H1 (cell line): ENCODE measurements around the gene KIAA0513. TPM values are rescaled to one million over a fixed set of nuclear protein-coding genes. Genes with fewer than 3 reads are reported as not detected.

Experiments used
- ATF3 ChIP-seq: IDR thresholded peaks from 2 replicates; pipeline ENCODE4 v1.6.1; 2011; ENCODE audit warnings: low read depth, mild to moderate bottlenecking, low read length; ENCODE audit not compliant: insufficient read depth
- CEBPB ChIP-seq: IDR thresholded peaks from 2 replicates; pipeline ENCODE4 v1.6.1; 2012; ENCODE audit warnings: low read depth, low read length
- CHD2 ChIP-seq: IDR thresholded peaks from 2 replicates; pipeline ENCODE4 v1.6.1; 2012; ENCODE audit warnings: low read length, improper control_type of control experiment
- CREB1 ChIP-seq: IDR thresholded peaks from 2 replicates; pipeline ENCODE4 v1.6.1; 2012; ENCODE audit warnings: inconsistent platforms
- EGR1 ChIP-seq: IDR thresholded peaks from 2 replicates; pipeline ENCODE4 v1.6.1; 2011; ENCODE audit warnings: low read depth, low read length, borderline replicate concordance
- GTF2F1 ChIP-seq: IDR thresholded peaks from 2 replicates; pipeline ENCODE4 v1.6.1; 2012; ENCODE audit warnings: low read depth, low read length, improper control_type of control experiment, borderline replicate concordance
- HDAC6 ChIP-seq: IDR thresholded peaks from one replicate; pipeline ENCODE4 v1.7.1; 2012; ENCODE audit warnings: low read depth, mild to moderate bottlenecking, inconsistent platforms, low read length, moderate library complexity
- JUN ChIP-seq: IDR thresholded peaks from 2 replicates; pipeline ENCODE4 v1.6.1; 2011; ENCODE audit warnings: low read depth, mild to moderate bottlenecking, improper control_type of control experiment, low read length
- JUND ChIP-seq: IDR thresholded peaks from 2 replicates; pipeline ENCODE4 v1.6.1; 2011; ENCODE audit warnings: mild to moderate bottlenecking, improper control_type of control experiment, low read length
- KDM1A ChIP-seq: fragments of 200-600, 300-600 bp; sonication (generic); IDR thresholded peaks from 2 replicates; pipeline ENCODE4 v1.7.1; 2016; ENCODE audit warnings: mild to moderate bottlenecking, low read length, borderline replicate concordance
- KDM4A ChIP-seq: IDR thresholded peaks from one replicate; pipeline ENCODE4 v1.7.1; 2012; ENCODE audit warnings: low read depth, mild to moderate bottlenecking, moderate library complexity, low read length, inconsistent platforms; ENCODE audit not compliant: severe bottlenecking
- MAFK ChIP-seq: IDR thresholded peaks from 2 replicates; pipeline ENCODE4 v1.6.1; 2012; ENCODE audit warnings: low read depth, mild to moderate bottlenecking, improper control_type of control experiment, low read length
- MAX ChIP-seq: IDR thresholded peaks from 2 replicates; pipeline ENCODE4 v1.6.1; 2012; ENCODE audit warnings: inconsistent platforms
- POLR2A ChIP-seq, 2 experiments: IDR thresholded peaks; 1 replicate in 1 of 2; 2 replicates in 1 of 2; pipeline ENCODE4 v1.6.1; 2011; ENCODE audit warnings: low read depth in 2 of 2, low read length in 2 of 2, mild to moderate bottlenecking in 2 of 2; ENCODE audit errors: control extremely low read depth in 1 of 2
- POLR2AphosphoS5 ChIP-seq: IDR thresholded peaks from 2 replicates; pipeline ENCODE4 v1.6.1; 2011; ENCODE audit warnings: low read depth, low read length
- RAD21 ChIP-seq, 2 experiments: IDR thresholded peaks in 1 of 2; conservative IDR thresholded peaks in 1 of 2; 2 replicates each; pipeline ENCODE4 v1.6.1; 2011; ENCODE audit warnings: low read depth in 2 of 2, low read length in 2 of 2, improper control_type of control experiment in 1 of 2, inconsistent platforms in 1 of 2, mild to moderate bottlenecking in 1 of 2, moderate library complexity in 1 of 2
- RFX5 ChIP-seq: IDR thresholded peaks from 2 replicates; pipeline ENCODE4 v1.6.1; 2011; ENCODE audit warnings: low read depth, low read length, improper control_type of control experiment, borderline replicate concordance
- RXRA ChIP-seq: IDR thresholded peaks from 2 replicates; pipeline ENCODE4 v1.6.1; 2011; ENCODE audit warnings: low read depth, mild to moderate bottlenecking, low read length, moderate library complexity; ENCODE audit not compliant: insufficient read depth
- SAP30 ChIP-seq: fragments of 300-600 bp; sonication (generic); IDR thresholded peaks from 2 replicates; pipeline ENCODE4 v1.7.1; 2012; ENCODE audit warnings: low read length, moderate library complexity, mild to moderate bottlenecking, inconsistent platforms; ENCODE audit not compliant: insufficient read depth, insufficient replicate concordance
- SIX5 ChIP-seq: IDR thresholded peaks from 2 replicates; pipeline ENCODE4 v1.6.1; 2011; ENCODE audit warnings: mild to moderate bottlenecking, low read depth, low read length
- SP1 ChIP-seq: IDR thresholded peaks from 2 replicates; pipeline ENCODE4 v1.6.1; 2011; ENCODE audit warnings: low read depth, low read length
- SP2 ChIP-seq: IDR thresholded peaks from 2 replicates; pipeline ENCODE4 v1.6.1; 2012; ENCODE audit warnings: mild to moderate bottlenecking, low read length, inconsistent platforms
- SRF ChIP-seq: IDR thresholded peaks from 2 replicates; pipeline ENCODE4 v1.6.1; 2011; ENCODE audit warnings: mild to moderate bottlenecking, low read depth, low read length, moderate library complexity
- SUZ12 ChIP-seq: fragments of 200-600 bp; sonication (generic); IDR thresholded peaks from 2 replicates; pipeline ENCODE4 v1.6.1; 2012; ENCODE audit warnings: mild to moderate bottlenecking, inconsistent platforms, low read length, moderate library complexity, mixed read lengths
- TAF1 ChIP-seq: IDR thresholded peaks from 2 replicates; pipeline ENCODE4 v1.6.1; 2011; ENCODE audit warnings: mild to moderate bottlenecking, low read depth, low read length
- TBP ChIP-seq: IDR thresholded peaks from 2 replicates; pipeline ENCODE4 v1.6.1; 2011; ENCODE audit warnings: low read depth, low read length, improper control_type of control experiment
- TEAD4 ChIP-seq: IDR thresholded peaks from 2 replicates; pipeline ENCODE4 v1.6.1; 2012; ENCODE audit warnings: low read depth, low read length, inconsistent platforms, mixed read lengths
- polyA plus RNA-seq, 7 experiments: library from polyadenylated mRNA; depleted of rRNA in 3 of 7; stranded (reverse) in 5 of 7; unstranded in 2 of 7; fragments of >200 nt in 5 of 7; fragments of 200-250 nt in 2 of 7; gene quantifications; 1 replicate in 5 of 7; 2 replicates in 1 of 7; 4 replicates in 1 of 7; pipeline versions ENCODE4 v1.2.1 to v1.2.3, GENCODE V29; 2011 to 2013; ENCODE audit warnings: missing spikeins in 2 of 7, mixed read lengths in 2 of 7
- total RNA-seq: library from RNA; stranded (reverse); fragmentation: NEBNext Ultra II Directional; extraction: Animal tissue kit (Norgen Biotek cat#: 25700); gene quantifications from 2 replicates; pipeline ENCODE4 v1.2.1, GENCODE V29; 2021

KIAA0513 gene
- total and polyA plus RNA-seq, 2 of the 8 experiments (the other 6 are each of a cell fraction or from before 2014, with no cell fraction given): 2.1 to 6.1 TPM

GRCh38 chr16:85083051-85083639 is 55.5 kb downstream of the KIAA0513 start (continued):
- TF ChIP-seq SP2 (no peak), MAFK (no peak), EGR1 (no peak), RAD21 (IDR thresholded peaks at IDR 0.05 in 1 of 2, conservative IDR thresholded peaks at IDR 0.05 in 1 of 2; ENCODE audit: low read depth in 2 of 2, low read length in 2 of 2) (no peak), TEAD4 (no peak), GTF2F1 (no peak), CHD2 (0 out of 2 replicates have a peak, but pooled peaks have one; percentile 11), CREB1 (no peak), TAF1 (no peak), SIX5 (no peak), MAX (no peak), ATF3 (no peak), JUND (no peak; the same call in 1 of the 2 replicates), KDM1A (no peak), CEBPB (no peak), SRF (no peak), SP1 (peak; percentile 39; the same call in 1 of the 2 replicates), RFX5 (no peak), SAP30 (no peak), HDAC6 (no peak), JUN (no peak), RXRA (no peak), KDM4A (no peak), TBP (peak; percentile 27; the same call in 1 of the 2 replicates), POLR2A (IDR thresholded peaks at IDR 0.05; ENCODE audit: control extremely low read depth in 1 of 2, low read depth in 2 of 2, low read length in 2 of 2) (no peak), SUZ12 (0 out of 2 replicates have a peak, but pooled peaks have one; percentile 21), POLR2AphosphoS5 (peak; percentile 35; the same call in 1 of the 2 replicates)
